NCI-H1436 treated with DMSO at 0.1 percent for 48 hours (cell line): Measurements from ENCODE around the gene GADD45A.
"Not testable (repeated sequence)": the region's sequence is repeated elsewhere in the genome, so short reads cannot be mapped to it uniquely, and the experiment has no call there.

ENCODE experiments used
- DNase-seq: peaks from one replicate; lab custom pipeline; 2025; lab: John Stamatoyannopoulos, UW

Gene GADD45A

GRCh38 chr1:67721650-67722291 is 36.8 kb downstream of the GADD45A start:
- no peak for DNase-seq

- DNase-seq: no peak
Observed at GRCh38 chr1:67722292-67722944, 37.4 kb downstream of the GADD45A start.

- no peak for DNase-seq
Observed at GRCh38 chr1:67723126-67723525, 38.1 kb downstream of the GADD45A start.

GRCh38 chr1:67723620-67724019 is 38.6 kb downstream of the GADD45A start:
- DNase-seq: no peak

GRCh38 chr1:67724928-67725560 is 40.0 kb downstream of the GADD45A start:
- DNase-seq: no peak

- DNase-seq: no peak
Observed at GRCh38 chr1:67726224-67726623, 41.2 kb downstream of the GADD45A start.

GRCh38 chr1:67729872-67730271 is 44.9 kb downstream of the GADD45A start:
- no peak for DNase-seq

GRCh38 chr1:67730312-67730711 is 45.3 kb downstream of the GADD45A start:
- DNase-seq: not testable (repeated sequence)

- no peak for DNase-seq
Observed at GRCh38 chr1:67731322-67731721, 46.3 kb downstream of the GADD45A start.

GRCh38 chr1:67732750-67733151 is 47.8 kb downstream of the GADD45A start:
- no peak for DNase-seq

GRCh38 chr1:67733681-67734322 is 48.8 kb downstream of the GADD45A start:
- no peak for DNase-seq

GRCh38 chr1:67734323-67734690 is 49.3 kb downstream of the GADD45A start:
- DNase-seq: no peak

GRCh38 chr1:67735206-67735605 is 50.2 kb downstream of the GADD45A start:
- DNase-seq: no peak

- no peak for DNase-seq
Observed at GRCh38 chr1:67735806-67736627, 51.0 kb downstream of the GADD45A start.

GRCh38 chr1:67736750-67737149 is 51.7 kb downstream of the GADD45A start:
- no peak for DNase-seq

GRCh38 chr1:67737875-67738274 is 52.9 kb downstream of the GADD45A start:
- no peak for DNase-seq
